HG02588 (cell line): ENCODE measurements around the gene NXT1.

ENCODE experiments used
- ATAC-seq: cut with Tn5 transposase; IDR thresholded peaks from one replicate; pipeline ENCODE4 v1.9.1; 2021; ENCODE audit warnings: mild to moderate bottlenecking, moderate library complexity; ENCODE audit not compliant: unreplicated experiment

The NXT1 gene

GRCh38 chr20:23358563-23358906 is 7.9 kb downstream of the NXT1 start:
- no peak for ATAC-seq

DNA sequence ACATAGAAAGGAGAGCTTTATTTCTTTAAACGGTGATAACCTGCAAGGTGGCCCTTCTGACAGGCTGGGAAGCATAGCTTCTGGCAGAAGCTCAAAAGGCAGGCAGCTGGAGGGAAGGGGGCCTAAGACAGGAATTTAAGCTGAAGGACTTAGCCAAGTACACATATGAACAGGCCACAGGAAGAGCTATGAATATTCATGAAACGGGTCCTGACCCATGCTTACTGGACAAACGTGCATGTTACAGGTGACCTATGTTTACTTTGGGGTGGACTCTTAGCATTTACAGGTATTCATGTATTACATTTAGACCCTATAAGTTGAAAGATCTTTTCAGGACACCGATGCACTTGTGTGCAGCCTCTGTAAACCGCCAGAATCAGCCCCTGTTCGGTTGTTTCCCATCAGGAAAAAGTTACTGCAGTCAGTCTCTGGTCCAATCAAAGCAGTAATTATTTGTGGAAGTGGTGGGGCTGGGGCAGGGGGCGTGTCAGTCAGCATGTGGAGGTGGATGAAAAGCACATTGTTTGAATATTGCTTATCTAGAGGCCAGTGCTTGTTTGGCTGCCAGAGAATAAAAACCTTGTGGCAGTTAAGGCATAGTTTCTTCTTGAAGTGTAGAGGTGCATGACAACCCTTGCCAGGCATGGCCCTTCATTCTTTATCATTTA is 8.5 kb downstream of the NXT1 start:
- no peak for ATAC-seq

DNA sequence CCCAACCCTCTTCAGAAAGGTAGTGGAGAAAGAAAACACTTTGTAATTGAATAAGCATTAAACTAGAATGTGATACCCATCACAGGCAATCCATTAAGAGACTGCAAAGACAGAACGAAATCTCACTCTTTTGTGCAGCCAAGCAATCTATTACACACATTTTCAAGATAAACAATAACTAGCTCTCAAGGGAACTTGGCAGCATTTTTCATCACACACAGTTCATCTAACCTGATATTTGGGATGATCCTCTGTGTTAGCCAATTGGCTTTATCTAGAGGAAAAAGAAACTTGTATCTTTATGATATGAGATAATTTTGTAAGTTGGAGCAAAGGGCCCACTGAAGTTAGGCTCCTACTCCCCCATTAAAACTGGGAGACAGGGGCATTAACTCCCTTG is 9.9 kb downstream of the NXT1 start:
- no peak for ATAC-seq

DNA sequence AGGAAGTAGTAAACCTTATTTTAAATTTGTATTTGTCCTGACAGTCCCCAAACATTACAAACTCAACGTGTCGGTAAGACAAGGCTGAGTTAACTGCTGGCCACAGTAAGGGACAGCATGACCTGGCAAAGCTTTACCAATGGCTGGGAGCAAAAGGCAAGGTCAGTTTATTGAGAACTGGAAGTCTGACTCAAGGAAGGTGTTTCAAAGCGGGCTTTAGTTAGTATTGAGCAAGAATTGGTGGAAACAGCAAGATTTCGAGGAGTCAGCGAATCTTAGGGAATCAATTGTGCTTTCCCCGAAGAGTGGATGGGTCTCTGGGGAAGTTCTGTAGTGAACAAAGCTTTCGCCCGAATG is 10.5 kb downstream of the NXT1 start:
- no peak for ATAC-seq

DNA sequence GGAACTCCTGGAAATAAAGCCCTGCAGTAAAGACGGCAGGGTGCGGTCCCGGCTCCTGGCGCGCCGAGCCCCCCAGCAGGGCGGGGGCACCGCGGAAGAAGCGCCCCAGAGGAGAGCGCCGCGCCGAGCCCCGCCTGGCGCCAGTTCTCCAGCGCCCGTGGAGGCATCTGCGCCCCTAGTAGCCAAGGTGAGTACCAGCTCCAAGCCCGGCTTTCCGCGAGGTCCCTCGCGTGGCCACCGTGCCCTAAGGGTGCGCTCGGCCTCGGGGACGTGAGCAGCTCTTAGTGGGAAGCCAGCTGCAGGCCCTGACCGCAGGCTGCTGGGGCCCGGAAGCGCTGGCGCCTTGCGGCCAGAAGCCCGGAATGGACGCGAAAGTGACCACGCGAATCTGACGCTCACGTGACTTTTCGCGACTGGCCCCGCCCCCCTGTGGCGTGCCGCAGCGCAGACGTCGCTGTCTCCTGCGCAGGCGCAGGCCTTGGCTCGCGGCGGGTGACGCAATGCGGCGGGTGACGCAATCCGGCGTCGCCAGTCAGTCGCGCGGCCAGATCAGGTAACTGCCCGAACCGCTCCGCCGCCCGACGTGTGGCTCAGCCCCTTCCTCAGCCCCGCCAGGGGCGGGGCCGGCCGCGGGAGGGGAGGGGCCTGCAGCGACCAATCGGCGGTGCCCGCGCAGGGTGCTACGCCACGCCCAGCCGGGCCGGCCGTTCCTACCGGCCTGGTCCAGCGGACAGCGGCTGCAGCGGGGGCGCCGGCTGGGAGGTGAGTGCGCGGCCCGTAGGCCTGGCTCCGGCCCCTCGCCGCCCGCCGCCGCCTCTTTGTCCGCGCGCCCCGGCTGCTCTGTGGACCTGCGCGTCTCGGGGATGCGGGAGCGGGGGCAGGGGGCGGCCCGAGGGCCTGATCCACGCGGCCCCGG is 11.1 kb downstream of the NXT1 start, which contains the start of gene GZF1:
Gene GZF1, plus strand, starts transcription at position 707 of the 916 bp plus-strand sequence. CDS start 2,202 bp downstream, outside the sequence.
- peak; percentile 73 for ATAC-seq

DNA sequence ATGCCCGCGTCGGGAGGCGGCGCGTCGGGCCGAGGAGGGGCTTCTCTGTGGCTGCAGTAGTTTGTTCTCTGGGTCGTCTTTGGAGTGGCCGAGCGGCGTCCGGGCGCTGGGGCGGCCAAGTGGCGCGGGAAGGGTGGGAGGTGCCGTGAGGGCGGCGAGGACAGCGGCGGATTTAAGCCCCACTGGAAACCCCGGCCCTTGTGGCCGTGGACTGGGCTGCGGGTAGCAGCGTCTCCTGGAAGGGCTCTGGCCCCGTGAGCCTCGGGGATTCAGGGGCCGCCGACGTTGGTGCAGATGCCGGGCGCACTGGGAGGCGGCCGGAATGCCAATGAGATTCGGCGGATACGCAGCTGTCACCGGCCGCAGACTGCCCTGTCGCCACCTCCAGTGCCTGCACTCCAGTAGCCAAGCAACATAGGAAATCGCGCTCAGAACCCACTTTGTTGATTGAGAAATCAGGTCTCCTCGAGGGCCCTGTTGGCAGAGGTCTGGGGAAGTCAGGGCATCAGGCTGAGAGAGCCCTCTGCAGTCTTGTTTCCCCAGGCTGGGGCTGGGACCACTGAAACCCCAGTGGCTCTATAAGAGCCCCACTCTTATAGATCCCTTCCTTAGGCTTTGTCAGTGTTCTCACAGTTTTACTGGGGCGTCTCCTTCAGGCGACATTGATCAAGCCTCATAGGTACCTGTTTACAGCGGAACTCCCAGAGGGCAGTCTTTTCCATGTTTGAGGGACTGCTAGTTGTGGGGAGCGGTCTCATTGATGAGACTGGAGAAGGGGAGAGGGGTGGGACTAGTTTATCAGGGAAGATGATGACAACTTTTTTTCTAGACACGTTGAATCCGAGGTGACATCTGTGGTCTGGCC is 12.0 kb downstream of the NXT1 start:
- peak; percentile 0 for ATAC-seq

GRCh38 chr20:23363257-23363649 is 12.7 kb downstream of the NXT1 start:
- no peak for ATAC-seq

DNA sequence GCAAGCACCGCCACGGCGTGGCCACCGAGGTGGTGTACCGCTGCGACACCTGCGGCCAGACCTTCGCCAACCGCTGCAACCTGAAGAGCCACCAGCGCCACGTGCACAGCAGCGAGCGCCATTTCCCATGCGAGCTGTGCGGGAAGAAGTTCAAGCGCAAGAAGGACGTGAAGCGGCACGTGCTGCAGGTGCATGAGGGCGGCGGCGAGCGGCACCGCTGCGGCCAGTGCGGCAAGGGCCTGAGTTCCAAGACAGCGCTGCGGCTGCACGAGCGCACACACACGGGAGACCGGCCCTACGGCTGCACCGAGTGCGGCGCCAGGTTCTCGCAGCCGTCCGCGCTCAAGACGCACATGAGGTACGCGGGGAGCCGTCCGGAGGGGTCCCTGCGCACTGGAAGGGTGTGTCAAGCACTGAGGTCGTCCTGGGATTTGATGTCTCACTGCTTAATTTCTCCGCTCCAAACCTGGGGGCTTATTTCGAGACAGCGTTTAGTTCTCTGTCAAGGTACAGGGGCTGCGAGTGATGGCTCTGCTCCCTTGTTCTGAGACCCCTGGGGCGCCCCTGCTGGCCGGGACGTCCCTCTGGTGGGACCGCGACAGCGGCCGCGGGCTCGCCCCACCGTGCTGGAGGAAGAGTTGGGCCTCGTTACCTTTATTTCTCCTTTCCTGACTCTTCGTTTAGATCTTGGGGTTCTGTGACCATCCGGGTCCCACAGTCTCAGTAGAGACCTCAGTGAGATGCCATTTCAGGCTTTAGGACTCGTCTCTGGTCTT is 15.0 kb downstream of the NXT1 start:
- no peak for ATAC-seq

DNA sequence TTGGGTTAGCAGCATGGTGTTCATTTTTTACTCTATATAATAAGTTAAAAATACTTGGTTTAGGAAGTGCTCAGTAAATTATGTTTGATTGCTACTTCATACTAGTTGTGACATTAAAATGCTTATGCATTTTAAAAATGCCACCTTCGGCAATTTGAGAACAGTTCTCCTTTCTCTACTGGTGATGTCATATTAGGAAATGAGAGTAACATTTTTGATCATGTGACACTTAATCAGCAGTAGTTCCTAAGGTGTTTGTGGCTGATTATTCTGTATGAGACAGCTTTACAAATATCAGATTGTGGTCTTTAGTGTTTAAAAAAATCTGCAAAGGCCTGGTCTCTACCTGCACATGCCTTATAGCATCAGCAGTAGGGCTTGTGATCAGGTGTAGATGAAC is 15.8 kb downstream of the NXT1 start:
- no peak for ATAC-seq

- no peak for ATAC-seq
Observed at GRCh38 chr20:23367770-23368169, 17.2 kb downstream of the NXT1 start.

DNA sequence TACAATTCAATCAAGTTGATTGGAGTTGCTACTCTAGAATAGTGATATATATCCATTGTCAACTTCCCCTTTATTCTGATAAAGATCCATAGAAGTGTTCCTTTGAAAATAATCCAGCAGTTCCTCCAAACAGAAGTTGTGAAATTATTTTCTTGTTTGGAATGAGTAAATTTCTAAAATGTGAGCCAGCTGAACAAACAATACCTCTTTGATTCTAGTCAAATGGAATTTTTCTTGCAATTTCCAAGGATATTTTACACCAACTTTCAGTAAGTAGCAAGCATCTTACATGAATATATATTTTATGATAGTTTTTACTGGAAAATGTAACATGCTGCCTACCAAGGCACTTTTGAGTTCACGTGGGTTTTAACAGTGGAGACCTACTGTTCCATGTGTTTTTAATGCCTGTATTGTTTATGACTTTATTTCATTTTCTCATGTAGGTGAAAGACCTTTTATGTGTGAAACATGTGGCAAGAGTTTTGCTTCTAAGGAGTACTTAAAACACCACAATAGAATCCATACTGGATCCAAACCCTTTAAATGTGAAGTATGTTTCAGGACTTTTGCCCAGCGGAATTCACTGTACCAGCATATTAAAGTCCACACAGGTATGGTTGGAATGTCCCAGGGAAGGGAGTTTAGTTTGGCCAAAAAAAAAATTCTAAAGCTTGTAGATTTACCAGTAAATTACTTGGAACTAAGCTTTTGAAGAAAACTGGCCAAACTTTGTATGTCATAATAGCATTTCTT is 17.9 kb downstream of the NXT1 start:
- no peak for ATAC-seq

DNA sequence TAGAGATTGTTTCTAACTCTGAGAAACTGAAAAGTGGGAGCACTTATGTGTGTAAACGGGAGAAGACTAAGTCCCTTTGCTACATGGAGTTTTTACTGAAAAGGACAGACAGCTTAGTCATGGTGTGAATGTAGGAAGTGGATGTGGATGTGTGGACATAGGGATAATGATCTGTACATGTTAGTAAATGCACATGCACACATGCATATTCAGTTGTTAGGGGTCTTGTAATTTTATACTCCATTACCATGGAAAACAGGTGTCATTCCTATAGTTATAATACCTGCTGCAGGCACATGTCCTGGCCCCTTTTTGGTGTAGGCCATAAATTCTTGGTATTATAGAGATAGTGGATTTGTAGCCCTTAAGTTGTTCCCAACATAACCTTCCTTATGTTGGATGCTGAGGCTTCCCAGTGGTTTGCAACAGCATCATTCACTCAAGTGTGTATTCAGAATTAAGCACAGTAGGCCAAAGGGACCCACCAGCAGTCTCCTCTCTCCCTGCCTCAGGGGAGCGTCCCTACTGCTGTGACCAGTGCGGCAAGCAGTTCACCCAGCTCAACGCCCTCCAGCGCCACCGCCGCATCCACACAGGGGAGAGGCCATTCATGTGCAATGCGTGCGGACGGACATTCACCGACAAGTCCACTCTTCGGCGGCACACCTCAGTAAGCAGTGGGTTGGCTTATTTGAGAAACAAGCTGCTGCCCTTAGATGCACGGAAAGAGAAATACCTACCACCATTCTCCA is 18.7 kb downstream of the NXT1 start:
- ATAC-seq = no peak

- ATAC-seq = no peak
Observed at GRCh38 chr20:23370274-23370673, 19.7 kb downstream of the NXT1 start.

DNA sequence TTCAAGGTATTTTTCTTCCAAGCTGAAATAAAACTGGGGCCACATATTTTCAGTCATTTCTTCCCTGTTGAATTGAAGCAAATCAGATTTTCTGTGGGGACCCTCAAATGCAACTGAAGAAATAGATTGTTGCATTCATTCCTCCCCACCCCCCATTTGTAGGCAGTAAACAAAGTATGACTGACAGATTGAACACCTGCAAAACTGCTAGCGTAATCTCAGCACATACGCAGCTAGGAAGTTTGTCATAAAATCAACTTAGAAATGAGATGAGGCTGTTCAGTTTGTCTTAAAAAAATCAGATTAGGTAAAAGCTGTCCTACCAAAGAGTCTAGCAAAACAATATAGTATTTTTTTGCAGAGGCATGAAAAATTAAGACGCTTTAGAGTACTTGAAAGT is 20.3 kb downstream of the NXT1 start:
- no peak for ATAC-seq

DNA sequence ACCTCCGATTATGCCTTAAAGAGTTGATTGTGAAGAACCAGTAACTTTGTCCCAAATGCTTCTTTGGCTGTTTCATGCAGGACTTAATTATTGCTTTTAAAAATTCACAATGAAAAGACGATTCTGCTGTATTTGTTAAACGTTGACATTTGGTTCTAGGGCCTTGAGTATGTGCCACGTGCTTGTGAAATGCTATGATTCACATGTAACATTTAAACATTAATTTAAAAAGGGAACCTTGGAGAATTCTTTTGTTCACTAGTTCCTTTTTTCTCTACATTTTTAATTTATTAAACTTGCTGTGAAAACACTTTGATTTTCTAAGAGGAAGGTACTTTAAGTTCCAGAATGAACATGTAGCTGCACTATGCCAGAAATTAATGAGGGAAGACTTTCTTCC is 20.9 kb downstream of the NXT1 start:
- ATAC-seq = no peak

DNA sequence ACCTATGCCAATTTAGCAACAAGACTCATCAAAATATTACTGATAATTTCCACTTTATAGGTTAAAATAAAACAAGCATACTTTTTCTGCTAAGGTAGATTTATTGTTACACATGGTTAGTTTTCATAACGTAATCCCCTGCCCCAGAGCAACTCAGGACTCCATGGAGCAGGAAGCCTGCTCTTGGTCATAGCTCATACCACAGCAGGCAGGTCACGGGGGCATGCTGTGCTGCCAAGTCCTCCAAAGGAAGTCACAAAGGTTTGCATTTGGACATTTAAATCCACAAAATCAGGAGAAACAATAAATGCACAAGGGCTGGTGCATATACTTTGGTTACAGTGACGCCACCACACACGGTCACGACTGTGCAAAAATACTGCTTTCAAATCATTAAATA is 23.9 kb downstream of the NXT1 start:
- ATAC-seq = no peak

DNA sequence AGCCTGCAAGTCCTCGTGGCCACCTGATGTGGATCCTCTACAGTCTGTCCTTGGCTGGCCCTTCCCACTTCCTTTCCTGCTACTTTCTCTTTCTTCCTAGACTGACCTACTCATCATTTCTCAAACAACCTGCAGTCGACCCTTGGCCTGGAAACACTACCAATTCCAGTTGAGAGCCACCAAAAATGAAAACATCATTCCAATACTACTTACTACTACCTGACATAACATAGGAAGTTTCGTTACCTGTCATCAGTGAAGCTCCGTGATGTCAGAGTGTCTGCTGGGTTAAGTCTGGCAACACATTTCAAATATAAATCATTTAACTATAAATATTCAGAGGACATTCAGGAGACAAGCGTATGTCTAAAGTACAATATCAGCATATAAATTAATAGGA is 25.2 kb downstream of the NXT1 start:
- ATAC-seq = no peak

- no peak for ATAC-seq
Observed at GRCh38 chr20:23379772-23380171, 29.2 kb downstream of the NXT1 start.

DNA sequence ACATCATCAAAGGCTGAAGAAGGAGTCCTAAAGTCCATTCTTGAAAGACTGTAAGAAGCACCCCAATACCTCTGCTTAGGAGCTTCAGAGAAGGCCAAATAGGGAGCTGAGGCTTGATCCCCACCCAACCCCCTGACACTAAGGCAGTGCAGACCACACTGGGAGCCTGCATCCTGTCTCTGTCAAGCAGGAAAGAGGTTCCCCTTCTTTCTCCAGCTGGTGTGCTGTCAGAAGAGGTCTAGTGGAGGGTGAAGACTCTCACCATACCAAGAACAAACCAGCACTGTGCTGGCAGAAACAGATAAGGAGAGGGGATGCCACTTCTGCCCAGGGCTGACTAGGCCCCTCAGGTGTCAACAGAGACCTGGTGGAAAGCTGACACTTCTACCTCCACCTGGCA is 31.3 kb downstream of the NXT1 start:
- no peak for ATAC-seq
